ENCODE results near the gene ZNF230.
A peak's percentile ranks its signal among the peaks of the same experiment; 100 is the strongest.

ZNF230 gene

DNA sequence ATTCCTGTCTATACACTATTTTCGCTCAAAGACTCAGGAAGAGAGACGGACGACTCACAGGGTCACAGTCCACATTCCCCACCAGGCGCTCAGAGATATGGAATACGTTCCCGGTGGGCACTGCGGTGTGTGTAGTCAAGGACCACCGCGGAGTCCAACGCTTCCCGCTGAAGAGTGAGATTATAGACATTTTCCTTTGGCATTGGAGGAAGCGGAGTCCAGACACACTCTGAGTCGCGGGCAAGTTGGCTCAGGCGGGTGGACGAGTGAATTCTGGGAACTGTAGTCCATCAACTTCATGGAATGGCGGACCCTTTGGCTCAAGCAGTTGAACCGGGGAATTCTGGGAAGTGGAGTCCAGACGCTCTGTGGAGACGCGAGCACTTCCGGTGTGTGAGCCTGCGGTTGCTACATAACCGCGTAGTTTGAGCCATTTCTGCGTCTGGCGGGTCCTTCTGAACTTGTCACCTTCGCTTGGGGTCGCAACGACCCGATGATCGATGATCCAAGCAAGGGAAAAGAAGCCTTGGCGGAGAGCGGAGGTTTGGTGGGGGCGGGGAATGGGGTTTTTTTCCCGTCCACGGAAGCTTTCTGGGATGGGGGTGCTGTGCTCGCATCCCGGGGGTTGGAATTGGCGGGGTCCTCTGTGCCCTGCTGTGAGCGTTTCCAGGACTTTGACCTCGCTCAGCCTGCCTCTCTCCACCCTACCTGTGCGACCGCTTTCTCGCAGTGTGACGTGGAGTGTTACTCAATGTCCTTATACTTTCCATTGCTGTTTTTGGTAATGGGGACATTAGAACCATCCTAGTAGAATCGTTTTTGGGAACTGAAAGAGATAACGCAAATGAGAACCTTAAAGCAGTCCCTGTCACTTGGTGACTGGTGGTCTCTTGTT, at the start of gene ZNF230:
TSS of gene ZNF230 (plus strand) at position 392 of the 895 bp plus-strand sequence. CDS start 4,122 bp downstream, outside the sequence.
- peak; percentile 75 for DNase-seq

DNA sequence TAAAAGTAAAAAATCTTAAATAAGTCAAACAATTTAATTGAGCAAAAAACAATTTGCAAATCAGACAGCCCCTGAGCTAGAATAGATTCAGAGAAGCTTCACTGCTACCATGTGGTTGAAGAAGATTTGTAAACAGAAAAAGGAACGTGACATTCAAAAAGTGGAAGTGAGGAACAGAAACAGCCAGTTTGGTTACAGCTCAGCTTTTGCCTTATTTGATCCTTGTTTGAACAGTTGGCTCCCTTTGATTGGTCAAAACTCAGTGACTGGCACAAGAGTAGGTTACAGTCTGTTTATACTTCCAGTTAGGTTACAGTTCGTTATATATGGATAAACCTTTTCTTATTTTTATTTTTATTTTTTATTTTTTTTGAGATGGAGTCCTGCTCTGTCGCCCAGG, 45.9 kb upstream of the ZNF230 start:
- no peak for DNase-seq

DNA sequence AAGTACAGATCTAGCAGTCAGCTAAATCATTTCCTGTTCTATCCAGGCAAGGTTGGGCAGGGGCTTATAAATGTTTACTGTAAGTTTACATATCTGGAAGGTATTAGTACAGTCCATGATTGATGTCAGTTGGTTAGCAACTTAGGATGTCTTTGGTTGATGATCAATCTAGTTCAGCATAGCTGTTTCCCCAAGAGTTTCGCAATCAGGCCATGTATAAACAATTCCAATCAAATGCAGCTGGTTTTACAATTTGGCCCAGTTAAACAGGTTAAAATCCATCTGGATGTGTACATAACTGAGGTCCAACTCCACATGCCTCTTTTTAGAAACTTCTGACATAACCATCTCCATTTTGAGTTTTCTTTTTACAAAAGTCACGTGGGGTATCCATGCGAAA, 44.9 kb upstream of the ZNF230 start:
- no peak for DNase-seq

DNA sequence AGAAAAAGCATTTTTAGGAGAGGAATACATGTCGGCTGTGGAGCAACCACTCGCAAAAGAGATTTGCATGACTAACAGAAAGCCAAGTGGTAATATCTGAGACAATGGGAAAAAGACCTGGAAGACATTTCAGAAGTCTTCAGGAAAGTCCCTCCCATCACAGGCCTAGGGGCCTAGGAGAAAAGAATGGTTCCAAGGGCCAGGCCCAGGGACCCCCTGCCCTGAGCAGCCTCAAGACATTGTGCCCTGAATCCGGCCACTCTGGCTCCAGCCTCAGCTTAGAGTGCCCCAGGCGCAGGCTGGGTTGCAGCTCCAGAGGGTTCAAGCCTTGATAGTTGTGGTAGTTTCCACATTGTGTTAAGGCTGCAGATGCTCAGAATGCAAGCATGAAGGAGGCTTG, 42.3 kb upstream of the ZNF230 start:
- no peak for DNase-seq

DNA sequence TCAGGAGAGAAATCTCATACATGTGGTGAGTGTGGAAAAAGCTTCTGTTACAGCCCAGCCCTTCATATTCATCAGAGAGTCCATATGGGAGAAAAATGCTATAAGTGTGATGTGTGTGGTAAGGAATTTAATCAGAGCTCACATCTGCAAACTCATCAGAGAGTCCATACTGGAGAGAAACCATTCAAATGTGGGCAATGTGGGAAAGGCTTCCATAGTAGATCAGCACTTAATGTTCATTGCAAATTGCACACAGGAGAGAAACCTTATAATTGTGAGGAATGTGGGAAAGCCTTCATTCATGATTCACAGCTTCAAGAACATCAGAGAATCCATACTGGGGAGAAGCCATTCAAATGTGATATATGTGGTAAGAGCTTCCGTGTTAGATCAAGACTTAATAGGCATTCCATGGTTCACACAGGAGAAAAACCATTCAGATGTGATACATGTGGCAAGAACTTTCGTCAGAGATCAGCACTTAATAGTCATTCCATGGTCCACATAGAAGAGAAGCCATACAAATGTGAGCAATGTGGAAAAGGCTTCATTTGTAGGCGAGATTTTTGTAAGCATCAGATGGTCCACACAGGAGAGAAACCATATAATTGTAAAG, 36.6 kb upstream of the ZNF230 start:
- no peak for DNase-seq

DNA sequence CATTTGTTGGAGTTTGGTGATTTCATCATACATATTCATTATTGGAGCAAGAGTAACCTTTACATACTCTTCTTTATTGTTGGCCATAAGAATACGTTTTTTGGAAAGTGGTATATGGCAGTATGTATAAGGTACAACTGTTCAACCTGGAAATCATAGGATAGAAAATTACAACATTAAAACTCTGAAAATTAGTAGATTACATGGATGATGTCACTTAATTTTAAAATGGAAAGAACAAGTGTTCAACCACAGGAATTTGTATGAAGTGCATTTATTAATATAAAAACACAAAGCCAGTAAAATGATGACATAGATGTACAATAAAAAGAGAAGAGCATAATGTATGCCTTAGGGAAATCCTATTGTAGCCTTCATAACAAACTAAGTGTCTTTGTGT, 26.0 kb upstream of the ZNF230 start:
- no peak for DNase-seq

DNA sequence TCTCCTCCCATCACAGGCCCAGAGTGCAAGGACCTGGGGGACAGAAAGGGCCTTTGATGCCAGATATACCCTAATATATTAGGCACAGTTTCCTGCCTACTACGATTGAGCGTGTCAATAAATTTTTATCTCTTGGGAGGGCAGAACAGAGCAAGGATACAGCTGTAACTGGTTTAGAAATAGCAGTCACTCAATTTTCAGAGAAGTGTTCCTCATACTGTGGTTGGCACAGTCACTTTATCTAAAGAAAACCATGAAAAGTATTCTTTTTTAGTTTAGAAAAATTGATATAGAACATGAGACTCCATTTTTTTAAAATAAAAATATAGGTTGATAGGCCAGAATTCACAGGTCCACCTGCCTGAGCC, 19.2 kb upstream of the ZNF230 start:
- DNase-seq = no peak

DNA sequence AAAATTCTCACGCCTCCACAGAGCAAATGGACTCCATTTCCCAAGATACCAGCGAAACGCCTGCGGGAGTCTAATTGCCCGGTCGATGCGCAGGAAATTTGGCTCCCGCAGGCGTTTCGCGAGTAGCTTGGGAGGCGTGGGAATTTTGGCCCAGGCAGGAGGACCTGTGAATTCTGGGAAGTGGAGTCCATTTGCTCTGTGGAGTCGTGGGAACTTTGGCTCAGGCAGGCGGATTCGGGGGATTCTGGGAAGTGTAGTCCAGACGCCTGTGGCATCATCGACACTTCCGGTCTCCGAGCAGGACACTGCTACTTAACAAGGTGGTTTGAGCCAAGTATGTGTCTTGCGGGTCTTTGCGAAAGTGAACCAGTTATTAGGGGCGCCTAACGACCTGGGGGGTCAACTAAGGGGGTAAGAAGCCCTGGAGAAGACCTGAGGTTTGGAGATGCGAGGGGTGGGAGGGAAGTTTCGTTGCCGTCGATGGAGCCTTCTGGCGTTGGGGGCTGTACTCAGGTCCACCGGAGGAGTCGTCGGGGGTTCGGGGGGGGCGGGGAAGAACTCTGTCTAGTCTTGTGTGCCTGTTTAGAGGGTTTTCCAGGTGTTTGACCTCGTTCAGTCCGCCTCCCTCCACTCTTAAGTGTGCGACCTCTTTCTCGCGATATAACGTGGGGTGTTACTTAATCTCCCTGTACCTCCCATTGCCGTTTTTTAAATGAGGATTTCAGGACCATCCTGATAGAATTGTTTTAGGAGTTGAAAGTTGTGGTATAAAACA, 18.7 kb upstream of the ZNF230 start, which contains the start of gene ZNF155:
TSS of gene ZNF155 (plus strand) at position 277 of the 775 bp plus-strand sequence. CDS start 4,356 bp downstream, outside the sequence.
- peak; percentile 54 for DNase-seq

DNA sequence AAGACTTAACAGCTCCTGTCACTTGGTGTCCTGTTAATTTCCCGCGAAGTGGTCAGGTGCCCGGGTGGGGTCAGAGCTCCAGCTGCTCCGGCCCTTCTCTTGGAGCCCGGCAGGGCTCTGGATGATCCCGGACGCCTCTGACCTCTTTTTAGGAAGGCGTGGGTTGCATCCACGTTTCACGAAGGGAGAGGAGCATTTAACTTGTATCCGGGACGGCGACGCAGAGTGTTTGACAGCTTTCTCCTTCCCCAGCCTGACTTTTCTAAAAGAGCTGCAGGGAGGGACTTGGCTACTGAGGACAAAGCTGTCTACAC, 18.1 kb upstream of the ZNF230 start:
- DNase-seq = no peak

DNA sequence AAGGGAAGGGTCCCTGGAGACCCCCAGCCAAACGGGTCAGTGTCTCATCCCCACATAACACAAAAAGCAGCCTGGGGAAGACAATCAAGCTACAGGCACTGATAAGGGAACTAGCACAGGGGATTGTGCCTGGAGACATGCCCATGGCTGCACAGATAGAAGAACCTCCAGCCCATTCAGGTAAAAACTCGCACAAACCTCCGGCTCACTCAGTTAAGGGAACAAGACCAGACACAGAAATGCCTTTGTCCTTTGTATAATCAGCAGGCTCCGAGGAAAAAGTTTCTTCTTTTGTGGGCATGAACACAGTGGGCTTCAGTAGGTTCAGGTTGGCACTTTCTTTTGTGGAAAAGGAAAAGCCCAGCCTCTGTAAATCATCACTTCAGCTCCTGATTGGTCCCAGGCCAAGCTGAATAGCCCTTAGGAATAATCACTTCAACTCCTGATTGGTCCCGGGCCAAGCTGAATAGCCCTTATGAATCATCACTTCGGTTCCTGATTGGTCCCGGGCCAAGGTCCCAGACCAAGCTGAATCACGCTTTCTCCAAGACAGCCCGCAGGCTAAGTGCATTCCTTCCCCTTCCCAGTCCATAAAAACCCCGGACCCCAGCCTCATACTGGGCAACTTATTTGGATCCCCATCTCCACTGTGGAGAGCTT, 5.0 kb upstream of the ZNF230 start:
- DNase-seq = no peak

DNA sequence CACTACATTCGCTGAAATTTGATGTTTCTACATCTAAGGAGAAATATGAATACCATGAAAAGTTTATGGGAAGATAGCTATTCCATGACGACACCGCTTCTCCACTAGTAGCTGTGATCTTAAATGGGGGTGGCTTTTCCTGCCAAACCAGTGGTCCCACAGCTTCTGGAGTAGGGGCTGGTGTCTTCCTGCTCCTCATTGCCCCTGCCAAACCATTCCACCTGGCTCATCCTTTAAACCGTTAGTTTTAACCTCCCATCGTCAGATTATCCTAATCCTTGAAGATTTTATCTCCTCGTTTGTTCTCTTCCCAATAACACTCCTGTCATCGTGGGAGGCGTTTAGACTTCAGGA, 568 bp upstream of the ZNF230 start:
- no peak for DNase-seq

DNA sequence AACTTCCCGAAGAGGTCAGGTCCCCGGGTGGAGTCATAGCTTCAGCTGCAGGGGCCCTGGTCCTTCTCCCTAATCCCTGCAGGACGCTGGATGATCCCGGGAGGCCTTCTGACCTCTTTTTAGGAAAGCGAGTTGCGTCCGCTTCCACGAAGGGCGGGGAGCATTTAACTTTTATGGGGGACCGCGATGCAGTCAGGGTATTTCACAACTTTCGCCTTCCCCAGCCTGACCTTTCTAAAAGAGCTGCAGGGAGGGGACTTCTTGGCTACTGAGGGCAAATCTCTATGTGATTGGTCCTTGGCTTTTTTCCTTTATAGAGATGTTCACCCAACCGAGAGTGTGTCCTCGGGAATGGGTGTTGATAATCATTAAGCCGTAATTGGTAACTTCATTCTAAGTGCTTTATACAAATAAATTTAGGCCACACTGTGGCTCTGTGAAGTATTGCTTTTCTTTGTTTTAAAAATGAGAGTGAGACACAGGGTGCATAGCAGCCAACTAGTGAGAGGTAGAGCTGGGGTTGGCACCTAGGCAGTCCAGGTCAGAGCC, 778 bp downstream of the ZNF230 start:
- no peak for DNase-seq

DNA sequence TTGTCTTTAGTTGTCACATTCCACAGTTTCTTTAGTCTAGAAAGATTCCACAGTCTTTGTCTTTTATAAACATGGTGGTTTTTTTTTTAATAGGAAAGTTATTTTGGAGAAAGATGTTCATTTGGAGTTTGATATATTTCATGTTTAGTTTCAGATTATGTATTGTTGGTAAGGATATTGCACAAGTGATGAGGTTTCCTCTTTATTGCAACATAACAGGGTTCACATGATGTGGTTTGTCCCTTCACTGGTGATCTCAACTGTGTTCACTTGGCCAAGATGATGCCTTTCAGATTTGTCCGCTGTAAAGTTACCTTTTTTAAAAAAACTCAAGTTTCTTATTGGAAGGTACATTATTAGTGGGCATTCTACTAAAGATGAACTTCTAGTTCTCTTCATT, 3.2 kb downstream of the ZNF230 start:
- DNase-seq = no peak

DNA sequence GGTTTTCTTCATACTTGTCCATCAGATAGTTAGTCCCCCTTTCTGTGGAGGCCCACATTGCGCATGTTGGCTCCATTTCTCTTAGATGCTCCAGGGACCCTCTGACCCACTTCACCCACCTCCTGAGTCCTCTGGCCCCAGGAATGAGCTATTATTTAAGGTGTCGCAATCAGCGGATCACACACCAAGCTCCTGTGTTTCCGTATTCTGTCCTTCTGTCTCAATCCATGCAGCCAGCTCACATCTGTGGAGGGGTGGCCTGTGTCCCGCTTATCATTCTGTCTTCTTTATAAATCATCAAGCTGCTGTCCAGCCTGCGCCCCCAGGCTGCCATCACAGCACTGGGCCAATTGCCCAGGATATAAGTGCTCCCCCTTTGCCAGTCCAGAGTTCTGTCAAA, 4.7 kb downstream of the ZNF230 start:
- DNase-seq = no peak

DNA sequence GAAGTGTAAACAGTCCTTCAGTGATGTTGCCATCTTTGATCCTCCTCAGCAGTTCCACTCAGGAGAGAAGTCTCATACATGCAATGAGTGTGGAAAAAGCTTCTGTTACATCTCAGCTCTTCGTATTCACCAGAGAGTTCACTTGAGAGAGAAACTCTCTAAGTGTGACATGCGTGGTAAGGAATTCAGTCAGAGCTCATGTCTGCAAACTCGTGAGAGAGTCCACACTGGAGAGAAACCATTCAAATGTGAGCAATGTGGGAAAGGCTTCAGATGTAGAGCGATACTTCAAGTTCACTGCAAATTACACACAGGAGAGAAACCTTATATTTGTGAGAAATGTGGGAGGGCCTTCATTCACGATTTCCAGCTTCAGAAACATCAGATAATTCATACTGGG, 7.7 kb downstream of the ZNF230 start:
- DNase-seq = no peak

DNA sequence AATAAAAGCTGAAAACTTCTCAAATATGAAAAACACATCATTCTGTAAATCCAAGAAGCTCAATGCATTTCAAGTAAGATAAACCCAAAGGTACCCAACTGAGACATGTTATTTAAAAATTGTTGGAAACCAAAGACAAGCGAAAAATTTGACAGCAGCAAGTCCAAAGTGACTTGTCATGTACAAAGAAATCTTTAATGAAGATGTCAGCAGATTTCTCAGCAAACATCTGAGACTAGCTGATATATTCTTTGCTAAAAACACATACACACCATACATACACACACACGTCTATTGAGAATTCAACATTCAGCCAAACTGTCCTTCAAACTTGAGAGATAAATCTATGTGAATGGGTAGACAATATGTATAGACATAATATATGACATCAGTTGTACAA, 16.7 kb downstream of the ZNF230 start:
- DNase-seq = no peak

DNA sequence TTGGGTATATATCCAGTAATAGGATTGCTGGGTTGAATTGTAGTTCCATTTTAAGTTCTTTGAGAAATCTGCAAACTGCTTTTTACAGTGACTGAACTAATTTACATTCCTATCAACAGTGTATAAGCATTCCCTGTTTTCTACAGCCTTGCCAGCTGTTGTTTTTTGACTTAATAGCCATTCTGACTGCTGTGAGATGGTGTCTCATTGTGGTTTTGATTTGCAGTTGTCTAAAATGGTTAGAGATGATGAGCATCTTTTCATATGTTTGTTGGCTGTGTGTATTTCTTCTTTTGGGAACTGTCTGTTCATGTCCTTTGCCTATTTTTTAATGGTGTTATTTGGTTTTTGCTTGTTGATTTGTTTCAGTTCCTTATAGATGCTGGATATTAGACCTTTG, 18.5 kb downstream of the ZNF230 start:
- no peak for DNase-seq

DNA sequence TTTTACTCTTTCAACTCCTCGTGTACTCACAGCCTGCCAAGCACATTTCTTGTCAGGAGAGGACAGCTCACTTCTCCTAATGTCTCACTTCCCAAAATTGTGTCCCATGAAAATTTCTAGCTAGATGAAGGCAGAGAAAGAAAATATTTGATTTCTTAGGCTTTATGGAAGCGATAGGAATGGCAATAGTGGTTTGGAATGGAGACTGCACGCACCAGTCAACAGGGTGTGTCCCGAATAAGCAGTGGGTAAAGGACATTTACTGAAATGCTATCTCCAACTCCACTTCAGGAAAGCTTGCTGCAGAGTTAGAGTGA, 22.1 kb downstream of the ZNF230 start:
- no peak for DNase-seq

DNA sequence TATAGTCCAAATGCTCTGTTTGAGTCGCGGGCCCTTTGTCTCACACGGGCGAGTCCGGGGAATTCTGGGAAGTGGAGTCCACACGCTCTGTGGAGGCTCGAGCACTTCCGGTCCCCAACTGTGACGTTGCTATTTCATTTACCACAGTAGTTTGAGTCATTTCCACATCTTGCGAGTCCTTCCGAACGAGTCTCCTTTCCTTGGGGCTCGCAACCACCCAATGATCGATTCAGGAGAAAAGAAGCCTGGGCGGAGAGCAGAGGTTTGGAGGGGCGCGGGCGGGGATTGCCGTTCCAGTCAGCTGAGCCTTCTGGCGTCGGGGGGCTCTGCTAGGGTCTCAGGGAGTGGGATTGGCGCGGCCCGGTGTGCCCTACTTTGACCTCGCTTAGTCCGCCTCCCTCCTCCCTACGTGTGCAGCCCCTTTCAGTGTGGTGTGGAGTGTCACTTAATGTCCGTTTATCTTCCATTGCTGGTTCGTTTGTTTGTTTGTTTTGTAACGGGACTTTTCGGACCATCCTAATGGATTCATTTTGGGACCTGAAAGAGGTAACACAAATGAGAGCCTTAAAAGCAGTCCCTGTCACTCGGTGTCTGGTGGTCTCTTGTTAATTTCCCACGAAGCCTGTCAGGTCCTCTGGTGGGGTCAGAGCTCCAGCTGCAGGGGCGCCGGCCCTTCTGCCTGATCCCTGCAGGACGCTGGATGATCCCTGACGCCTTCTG, 22.6 kb downstream of the ZNF230 start, which contains the start of gene ZNF222:
TSS of gene ZNF222 (plus strand) at position 163 of the 720 bp plus-strand sequence. CDS start at position 221, 58 bp downstream.
- DNase-seq = peak; percentile 72

DNA sequence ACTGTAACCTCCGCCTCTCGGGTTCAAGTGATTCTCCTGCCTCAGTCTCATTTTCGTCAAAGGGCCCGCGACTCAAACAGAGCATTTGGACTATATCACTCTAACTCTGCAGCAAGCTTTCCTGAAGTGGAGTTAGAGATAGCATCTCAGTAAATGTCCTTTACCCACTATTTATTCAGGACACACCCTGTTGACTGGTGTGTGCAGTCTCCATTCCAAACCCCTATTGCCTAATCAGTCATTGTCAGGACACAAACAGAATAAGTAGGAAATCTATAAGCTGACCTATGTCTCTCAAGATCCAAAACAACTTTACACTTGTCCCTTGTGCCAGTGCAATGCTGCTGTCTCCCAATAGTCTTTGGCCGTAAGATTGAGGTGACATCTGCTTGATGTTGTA, 23.9 kb downstream of the ZNF230 start:
- no peak for DNase-seq

DNA sequence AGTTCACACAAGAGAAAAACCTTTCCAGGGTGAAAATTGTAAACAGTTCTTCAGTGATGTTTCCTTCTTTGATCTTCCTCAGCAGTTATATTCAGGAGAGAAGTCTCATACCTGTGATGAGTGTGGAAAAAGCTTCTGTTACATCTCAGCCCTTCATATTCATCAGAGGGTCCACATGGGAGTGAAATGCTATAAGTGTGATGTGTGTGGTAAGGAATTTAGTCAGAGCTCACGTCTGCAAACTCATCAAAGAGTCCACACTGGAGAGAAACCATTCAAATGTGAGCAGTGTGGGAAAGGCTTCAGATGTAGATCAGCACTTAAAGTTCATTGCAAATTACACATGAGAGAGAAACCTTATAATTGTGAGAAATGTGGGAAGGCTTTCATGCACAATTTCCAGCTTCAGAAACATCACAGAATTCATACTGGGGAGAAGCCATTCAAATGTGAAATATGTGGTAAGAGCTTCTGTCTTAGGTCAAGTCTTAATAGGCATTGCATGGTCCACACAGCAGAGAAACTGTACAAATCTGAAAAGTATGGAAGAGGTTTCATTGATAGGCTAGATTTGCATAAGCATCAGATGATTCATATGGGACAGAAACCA, 29.3 kb downstream of the ZNF230 start:
- DNase-seq = no peak

DNA sequence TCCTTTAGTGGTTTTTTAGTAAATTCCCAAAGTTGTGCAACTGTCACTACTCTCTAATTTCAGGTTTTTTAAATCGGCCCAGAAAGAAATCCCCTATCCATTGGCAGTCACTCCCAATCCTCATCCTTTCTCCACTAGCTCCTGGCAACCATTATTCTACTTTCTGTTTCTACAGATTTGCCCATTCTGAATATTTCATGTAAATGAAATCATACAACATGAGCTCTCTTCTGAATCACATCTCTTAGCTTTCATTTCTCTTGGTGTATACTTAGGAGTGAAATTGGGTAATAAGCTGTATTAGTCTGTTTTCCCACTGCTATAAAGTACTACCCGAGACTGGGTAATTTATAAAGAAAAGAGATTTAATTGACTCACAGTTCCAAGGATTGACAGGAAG, 39.4 kb downstream of the ZNF230 start:
- no peak for DNase-seq

Data from activated CD4-positive, alpha-beta T cell treated with anti-CD3 and anti-CD28 coated beads, Interleukin-2, amount 50 U/mL, for 1 hour (primary cell).